ENCODE measurements around the gene TLDC2. TPM values are rescaled to one million over a fixed set of nuclear protein-coding genes. Genes with fewer than 3 reads are reported as not detected.
"Not testable (repeated sequence)": the region's sequence is repeated elsewhere in the genome, so short reads cannot be mapped to it uniquely, and the experiment has no call there.

TLDC2 gene
- total RNA-seq, 2 experiments from 2014 or later, result not detected

- peaks cover 20% of the 10 kb centered on the region for H3K36me3 Mint-ChIP-seq
- no peaks in the 10 kb centered on the region for H3K9me3 Mint-ChIP-seq
- no peak overlapping the region for H3K27ac Mint-ChIP-seq
- H3K27me3 Mint-ChIP-seq, result no peaks in the 10 kb centered on the region
- H3K4me3 Mint-ChIP-seq, result no peak overlapping the region
- DNase-seq (no peak), ATAC-seq (ENCODE audit: low read depth) (no peak)
- POLR2A ChIA-PET, result interaction anchor here (0.7 kb wide), 1 partner anchor 164 kb away, joined by 4 read pairs; no protein-coding TSS in a partner anchor
- peaks cover 2% of the 10 kb centered on the region for H3K4me1 Mint-ChIP-seq
Measured at GRCh38 chr20:36917943-36918342, 42.0 kb downstream of the TLDC2 start.

DNA sequence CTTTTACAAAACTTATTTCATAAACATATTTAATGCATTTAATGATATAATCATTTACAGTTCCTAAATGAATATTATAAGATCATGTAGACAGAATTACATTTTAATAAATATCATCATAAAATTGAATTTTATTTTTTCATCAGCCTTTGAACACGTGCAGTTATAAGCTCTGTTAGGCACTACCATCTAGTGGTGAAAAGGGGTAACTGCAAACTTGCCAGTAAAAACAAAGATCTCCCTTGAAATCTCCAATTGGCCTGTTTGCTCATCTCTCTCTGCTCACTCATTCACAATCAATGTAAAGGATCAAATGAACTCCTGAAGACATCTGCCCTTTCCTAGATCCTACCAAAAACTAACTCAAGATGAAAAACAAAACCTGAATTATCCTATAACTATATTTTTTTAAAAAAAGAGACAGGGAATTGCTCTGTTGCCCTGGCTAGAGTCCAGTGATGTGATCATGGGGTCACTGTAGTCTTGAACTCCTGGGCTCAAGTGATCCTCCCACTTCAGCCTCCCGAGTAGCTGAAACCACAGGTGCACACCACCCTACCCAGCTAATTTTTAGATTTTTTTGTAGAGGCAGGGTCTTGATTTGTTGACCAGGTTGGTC lies 43.9 kb downstream of the TLDC2 start:
- no peak overlapping the region for H3K4me3 Mint-ChIP-seq
- peaks cover 11% of the 10 kb centered on the region for H3K4me1 Mint-ChIP-seq
- POLR2A ChIA-PET, result interaction anchor here (0.6 to 1.4 kb wide), 2 partner anchors 8 to 10 kb away, joined by 4 to 5 read pairs; no protein-coding TSS in a partner anchor
- ATAC-seq (ENCODE audit: low read depth) (peak; percentile 61), DNase-seq (no peak)
- no peaks in the 10 kb centered on the region for H3K27me3 Mint-ChIP-seq
- H3K9me3 Mint-ChIP-seq, result no peaks in the 10 kb centered on the region
- H3K36me3 Mint-ChIP-seq, result peaks cover 22% of the 10 kb centered on the region
- peak overlapping the region; percentile 17 for H3K27ac Mint-ChIP-seq

DNA sequence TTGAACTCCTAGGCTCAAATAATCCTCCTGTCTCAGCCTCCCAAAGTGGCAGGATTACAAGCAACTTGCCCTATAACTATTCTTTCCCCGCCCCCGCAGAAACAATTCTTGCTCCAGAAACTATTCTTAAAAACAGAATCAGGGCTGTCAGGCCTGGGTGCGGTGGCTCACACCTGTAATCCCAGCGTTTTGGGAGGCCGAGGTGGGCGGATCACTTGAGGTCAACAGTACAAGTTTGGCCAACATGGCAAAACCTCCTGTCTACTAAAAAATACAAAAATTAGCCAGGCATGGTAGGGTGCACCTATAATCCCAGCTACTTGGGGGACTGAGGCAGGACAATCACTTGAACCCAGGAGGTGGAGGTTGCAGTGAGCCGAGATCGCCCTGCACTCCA lies 44.4 kb downstream of the TLDC2 start:
- H3K36me3 Mint-ChIP-seq, result peaks cover 23% of the 10 kb centered on the region
- DNase-seq, result no peak
- H3K4me1 Mint-ChIP-seq, result peaks cover 13% of the 10 kb centered on the region
- no peak overlapping the region for H3K4me3 Mint-ChIP-seq
- H3K27ac Mint-ChIP-seq, result peak overlapping the region; percentile 17
- POLR2A ChIA-PET, result interaction anchor here (1.1 kb wide), 1 partner anchor 123 kb away, joined by 3 read pairs; no protein-coding TSS in a partner anchor
- no peak for ATAC-seq (ENCODE audit: low read depth)
- no peaks in the 10 kb centered on the region for H3K27me3 Mint-ChIP-seq
- H3K9me3 Mint-ChIP-seq, result no peaks in the 10 kb centered on the region

DNA sequence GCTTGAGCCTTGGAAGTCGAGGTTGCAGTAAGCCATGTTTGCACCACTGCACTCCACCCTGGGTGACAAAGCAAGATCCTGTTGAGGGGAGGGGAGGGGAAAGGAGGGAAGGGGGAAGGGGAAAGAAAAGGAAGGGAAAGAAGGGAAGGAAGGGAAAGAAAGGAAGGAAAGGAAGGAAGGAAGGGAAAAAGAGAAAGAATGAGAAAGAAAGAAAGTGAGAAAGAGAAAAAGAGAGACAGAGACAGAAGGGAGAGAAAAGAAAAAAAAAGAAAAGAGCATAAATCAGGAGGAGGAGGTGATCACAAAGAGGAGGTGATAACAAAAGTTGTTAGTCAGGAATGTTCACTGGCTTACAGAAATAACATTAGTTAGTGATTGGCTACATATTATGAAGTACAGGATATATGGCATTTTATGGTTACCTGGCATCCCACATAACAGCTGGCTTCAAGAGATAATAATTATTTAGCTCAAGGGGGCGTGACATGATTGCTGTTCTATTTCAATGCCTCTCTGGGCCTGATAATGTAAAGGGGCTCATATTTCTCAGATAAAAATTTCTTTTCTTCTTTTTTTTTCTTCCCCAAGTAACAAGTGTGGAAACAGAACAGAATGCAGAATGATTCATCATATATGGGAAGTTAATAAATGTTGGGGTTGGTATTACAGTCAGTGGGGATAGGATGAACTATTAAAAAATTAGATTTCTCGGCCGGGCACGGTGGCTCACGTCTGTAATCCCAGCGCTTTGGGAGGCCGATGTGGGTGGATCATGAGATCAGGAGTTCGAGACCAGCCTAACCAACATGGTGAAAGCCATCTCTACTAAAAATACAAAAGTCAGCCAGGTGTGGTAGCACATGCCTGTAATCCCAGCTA lies 48.5 kb downstream of the TLDC2 start:
- ATAC-seq (ENCODE audit: low read depth) (no peak), DNase-seq (no peak)
- peaks cover 36% of the 10 kb centered on the region for H3K36me3 Mint-ChIP-seq
- no peaks in the 10 kb centered on the region for H3K27me3 Mint-ChIP-seq
- no peaks in the 10 kb centered on the region for H3K9me3 Mint-ChIP-seq
- H3K4me1 Mint-ChIP-seq, result peaks cover 15% of the 10 kb centered on the region
- POLR2A ChIA-PET, result interaction anchor here (0.6 to 1.3 kb wide), 4 partner anchors 14 to 101 kb away, joined by 3 to 5 read pairs (median 4); no protein-coding TSS in a partner anchor
- H3K4me3 Mint-ChIP-seq, result no peak overlapping the region
- peak overlapping the region; percentile 12 for H3K27ac Mint-ChIP-seq

DNA sequence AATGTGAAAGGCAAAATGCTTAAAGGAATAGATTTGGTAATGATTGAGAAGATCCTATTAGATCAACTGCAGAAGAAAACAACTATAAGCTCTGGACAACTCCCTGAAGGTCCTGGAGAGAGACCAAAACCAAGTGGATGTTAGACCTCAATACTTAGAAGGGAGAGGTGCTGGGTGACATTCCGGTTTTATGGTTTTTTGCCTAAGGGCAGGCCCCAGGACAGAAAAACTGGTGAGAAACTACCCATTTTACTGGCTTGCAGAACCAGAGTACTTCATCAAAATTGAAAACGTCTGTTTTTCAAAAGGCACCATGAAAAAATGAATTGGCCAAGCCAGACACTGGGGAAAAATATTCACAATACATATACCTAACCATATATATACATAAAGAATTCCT lies 49.3 kb downstream of the TLDC2 start:
- ATAC-seq (ENCODE audit: low read depth) (no peak), DNase-seq (no peak)
- Mint-ChIP-seq H3K9me3 (no peaks in the 10 kb centered on the region), H3K27ac (no peak overlapping the region), H3K4me1 (peaks cover 14% of the 10 kb centered on the region), H3K4me3 (no peak overlapping the region), H3K36me3 (peaks cover 43% of the 10 kb centered on the region), H3K27me3 (no peaks in the 10 kb centered on the region)
- POLR2A ChIA-PET, result no interaction called here

GRCh38 chr20:36926653-36927200 lies 50.8 kb downstream of the TLDC2 start:
- Mint-ChIP-seq H3K4me3 (no peak overlapping the region), H3K27ac (no peak overlapping the region), H3K4me1 (peaks cover 27% of the 10 kb centered on the region), H3K36me3 (peaks cover 50% of the 10 kb centered on the region), H3K27me3 (no peaks in the 10 kb centered on the region), H3K9me3 (no peaks in the 10 kb centered on the region)
- ATAC-seq (ENCODE audit: low read depth), result no peak
- POLR2A ChIA-PET, result no interaction called here
- DNase-seq, result no peak

DNA sequence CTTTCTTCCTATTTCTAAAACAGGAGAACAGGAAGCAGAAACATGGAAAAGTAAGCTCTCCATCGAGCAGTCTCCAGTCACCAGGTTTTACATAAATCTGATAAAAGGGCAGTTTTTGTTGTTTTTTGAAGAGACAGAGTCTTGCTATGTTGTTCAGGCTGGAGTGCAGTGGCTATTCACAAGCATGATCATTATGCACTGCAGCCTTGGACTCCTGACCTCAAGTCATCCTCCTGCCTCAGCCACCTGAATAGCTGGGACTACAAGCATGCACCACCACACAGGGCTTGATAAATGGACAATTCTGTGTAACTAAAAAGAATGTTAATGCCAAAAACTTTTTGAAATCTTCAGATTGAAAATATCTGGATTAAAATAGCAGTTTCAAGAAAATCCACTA lies 51.8 kb downstream of the TLDC2 start:
- ATAC-seq (ENCODE audit: low read depth) (no peak), DNase-seq (no peak)
- Mint-ChIP-seq H3K4me1 (peaks cover 33% of the 10 kb centered on the region), H3K27me3 (no peaks in the 10 kb centered on the region), H3K4me3 (no peak overlapping the region), H3K36me3 (peaks cover 59% of the 10 kb centered on the region), H3K9me3 (no peaks in the 10 kb centered on the region), H3K27ac (no peak overlapping the region)
- POLR2A ChIA-PET, result interaction anchor here (1.3 kb wide), 1 partner anchor 9 kb away, joined by 5 read pairs; no protein-coding TSS in a partner anchor

DNA sequence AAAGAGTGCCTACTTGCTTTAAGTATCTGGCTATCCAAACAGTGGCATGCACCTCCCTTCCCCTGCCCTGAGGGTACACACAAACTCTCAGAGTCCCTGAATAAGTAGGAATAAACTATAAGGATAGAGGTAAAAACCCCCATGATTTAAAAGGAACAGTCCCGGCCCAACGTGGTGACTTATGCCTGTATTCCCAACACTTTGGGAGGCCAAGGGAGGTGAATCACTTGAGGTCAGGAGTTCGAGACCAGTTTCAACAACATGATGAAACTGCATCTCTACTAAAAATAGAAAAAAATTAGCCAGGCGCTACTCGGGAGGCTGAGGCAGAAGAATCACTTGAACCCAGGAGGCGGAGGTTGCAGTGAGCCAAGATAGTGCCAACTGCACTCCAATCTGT lies 53.4 kb downstream of the TLDC2 start:
- no peak for DNase-seq
- POLR2A ChIA-PET, result interaction anchor here (0.6 to 1.2 kb wide), 2 partner anchors 10 to 13 kb away, joined by 3 to 4 read pairs; no protein-coding TSS in a partner anchor
- peak overlapping the region; percentile 20 for H3K27ac Mint-ChIP-seq
- H3K27me3 Mint-ChIP-seq, result no peaks in the 10 kb centered on the region
- peaks cover 33% of the 10 kb centered on the region for H3K4me1 Mint-ChIP-seq
- no peaks in the 10 kb centered on the region for H3K9me3 Mint-ChIP-seq
- H3K36me3 Mint-ChIP-seq, result peaks cover 58% of the 10 kb centered on the region
- ATAC-seq (ENCODE audit: low read depth), result no peak
- no peak overlapping the region for H3K4me3 Mint-ChIP-seq

GRCh38 chr20:36929691-36930090 lies 53.8 kb downstream of the TLDC2 start:
- no peak for ATAC-seq (ENCODE audit: low read depth)
- Mint-ChIP-seq H3K27ac (no peak overlapping the region), H3K27me3 (no peaks in the 10 kb centered on the region), H3K36me3 (peaks cover 55% of the 10 kb centered on the region), H3K4me1 (peaks cover 31% of the 10 kb centered on the region), H3K4me3 (no peak overlapping the region), H3K9me3 (no peaks in the 10 kb centered on the region)
- POLR2A ChIA-PET, result interaction anchor here (0.6 to 1.2 kb wide), 2 partner anchors 10 to 13 kb away, joined by 3 to 4 read pairs; no protein-coding TSS in a partner anchor
- no peak for DNase-seq

- POLR2A ChIA-PET, result interaction anchor here (0.7 kb wide), 1 partner anchor 83 kb away, joined by 4 read pairs; no protein-coding TSS in a partner anchor
- ATAC-seq (ENCODE audit: low read depth); DNase-seq; H3K27me3 Mint-ChIP-seq; H3K4me3 Mint-ChIP-seq; H3K9me3 Mint-ChIP-seq: not testable (repeated sequence)
- Mint-ChIP-seq H3K27ac (peak overlapping the region; percentile 73), H3K36me3 (peaks cover 52% of the 10 kb centered on the region), H3K4me1 (peaks cover 40% of the 10 kb centered on the region)
Measured at GRCh38 chr20:36932067-36932466, 56.1 kb downstream of the TLDC2 start.

GRCh38 chr20:36932476-36933426 lies 56.8 kb downstream of the TLDC2 start:
- H3K4me3 Mint-ChIP-seq, result no peak overlapping the region
- H3K27me3 Mint-ChIP-seq, result no peaks in the 10 kb centered on the region
- no peak for ATAC-seq (ENCODE audit: low read depth)
- POLR2A ChIA-PET, result no interaction called here
- peaks cover 56% of the 10 kb centered on the region for H3K36me3 Mint-ChIP-seq
- DNase-seq, result no peak
- peaks cover 45% of the 10 kb centered on the region for H3K4me1 Mint-ChIP-seq
- peak overlapping the region; percentile 73 for H3K27ac Mint-ChIP-seq
- no peaks in the 10 kb centered on the region for H3K9me3 Mint-ChIP-seq

DNA sequence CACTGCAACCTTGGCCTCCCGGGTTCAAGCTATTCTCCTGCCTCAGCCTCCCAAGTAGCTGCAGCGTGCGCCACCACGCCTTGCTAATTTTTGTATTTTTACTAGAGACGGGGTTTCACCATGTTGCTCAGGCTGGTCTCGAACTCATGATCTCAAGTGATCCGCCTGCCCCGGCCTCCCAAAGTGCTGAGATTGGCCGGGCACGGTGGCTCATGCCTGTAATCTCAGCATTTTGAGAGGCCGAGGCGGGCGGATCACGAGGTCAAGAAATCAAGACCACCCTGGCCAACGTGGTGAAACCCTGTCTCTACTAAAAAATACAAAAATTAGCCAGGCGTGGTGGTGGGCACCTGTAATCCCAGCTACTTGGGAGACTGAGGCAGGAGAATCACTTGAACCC lies 57.6 kb downstream of the TLDC2 start:
- H3K27me3 Mint-ChIP-seq; ATAC-seq (ENCODE audit: low read depth); POLR2A ChIA-PET; DNase-seq; H3K4me3 Mint-ChIP-seq; H3K9me3 Mint-ChIP-seq; H3K27ac Mint-ChIP-seq: not testable (repeated sequence)
- peaks cover 54% of the 10 kb centered on the region for H3K36me3 Mint-ChIP-seq
- H3K4me1 Mint-ChIP-seq, result peaks cover 45% of the 10 kb centered on the region

Data from activated naive CD8-positive, alpha-beta T cell treated with anti-CD3 and anti-CD28 coated beads, Interleukin-2, amount 10 ng/mL, durations not matched to agents 7 days and 5 days (primary cell).